Hepatocyte (in vitro differentiated cells): ENCODE data around the gene ZNF469. TPM values are rescaled to one million over a fixed set of nuclear protein-coding genes. Genes with fewer than 3 reads are reported as not detected.

Experiments used
- DNase-seq: peaks from one replicate; pipeline ENCODE4 v3.0.0-alpha.2; 2016; ENCODE audit warnings: low spot score
- H2AFZ ChIP-seq: fragments of 200-600 bp; sonication (generic); 2 replicates; pipeline ENCODE4 v1.6.0; 2016; ENCODE audit warnings: antibody characterized with exemption, mild to moderate bottlenecking
- H3K27ac ChIP-seq: fragments of 200-600 bp; sonication (generic); 2 replicates; pipeline ENCODE4 v1.5.1; 2016; ENCODE audit warnings: mild to moderate bottlenecking
- H3K27me3 ChIP-seq: fragments of 200-600 bp; sonication (generic); 2 replicates; pipeline ENCODE4 v1.6.1; 2016
- H3K36me3 ChIP-seq: fragments of 200-600 bp; sonication (generic); replicated peaks from 2 replicates; pipeline ENCODE4 v1.5.1; 2016; ENCODE audit warnings: low read depth; ENCODE audit not compliant: insufficient read depth
- H3K4me1 ChIP-seq: fragments of 200-600 bp; sonication (generic); 2 replicates; pipeline ENCODE4 v1.5.1; 2016; ENCODE audit warnings: mild to moderate bottlenecking, moderate library complexity; ENCODE audit not compliant: insufficient read depth
- H3K4me2 ChIP-seq: fragments of 200-600 bp; sonication (generic); 2 replicates; pipeline ENCODE4 v1.6.0; 2016
- H3K4me3 ChIP-seq: fragments of 200-600 bp; sonication (generic); 2 replicates; pipeline ENCODE4 v1.5.1; 2016; ENCODE audit warnings: mild to moderate bottlenecking
- H3K79me2 ChIP-seq: fragments of 200-600 bp; sonication (generic); 2 replicates; pipeline ENCODE4 v1.6.0; 2017; ENCODE audit warnings: mild to moderate bottlenecking
- H3K9me2 ChIP-seq: fragments of 200-600 bp; sonication (generic); replicated peaks from 2 replicates; pipeline ENCODE4 v1.6.0; 2017; ENCODE audit warnings: mild to moderate bottlenecking; ENCODE audit not compliant: insufficient read depth
- H3K9me3 ChIP-seq: fragments of 200-600 bp; sonication (generic); 2 replicates; pipeline ENCODE4 v1.5.1; 2016; ENCODE audit warnings: low read depth, mild to moderate bottlenecking
- H4K20me1 ChIP-seq: fragments of 200-600 bp; sonication (generic); 2 replicates; pipeline ENCODE4 v1.6.0; 2016; ENCODE audit warnings: mild to moderate bottlenecking; ENCODE audit not compliant: insufficient read depth, poor library complexity, severe bottlenecking
- CTCF ChIP-seq: fragments of 200-600 bp; sonication (generic); IDR thresholded peaks from 2 replicates; pipeline ENCODE4 v1.5.1; 2016; ENCODE audit warnings: antibody characterized with exemption, mild to moderate bottlenecking; ENCODE audit not compliant: poor library complexity
- EZH2 ChIP-seq: fragments of 200-600 bp; sonication (generic); IDR thresholded peaks from 2 replicates; pipeline ENCODE4 v1.6.1; 2016; ENCODE audit warnings: antibody characterized with exemption, mild to moderate bottlenecking, borderline replicate concordance
- EZH2phosphoT487 ChIP-seq: fragments of 200-600 bp; sonication (generic); IDR thresholded peaks from one replicate; pipeline ENCODE4 v1.6.1; 2018; ENCODE audit warnings: antibody characterized with exemption, mild to moderate bottlenecking, low read depth, moderate library complexity; ENCODE audit not compliant: unreplicated experiment, severe bottlenecking
- WGBS: methylation state at CpG from one replicate; pipeline ENCODE4 v1.1.6; 2016; ENCODE audit warnings: low lambda C conversion rate; ENCODE audit errors: missing lambda C conversion rate; 5-methylcytosine and 5-hydroxymethylcytosine counted together
- polyA plus RNA-seq: library from polyadenylated mRNA; unstranded; fragments of >200 nt; fragmentation: Nextera tagmentation; extraction: Ambion mirVana; gene quantifications from 2 replicates; pipeline ENCODE4 v1.2.1, GENCODE V29; 2016
- total RNA-seq: library from RNA; depleted of rRNA; stranded (reverse); fragments of >200 nt; gene quantifications from 2 replicates; pipeline ENCODE4 v1.2.3, GENCODE V29; 2014

ZNF469 gene
- total and polyA plus RNA-seq, 2 experiments from 2014 or later, result 1.0 to 1.3 TPM

GRCh38 chr16:88378836-88379693 is 3.7 kb upstream of the ZNF469 start:
- Histone ChIP-seq H3K4me1 (peaks cover 4% of the 10 kb centered on the region), H4K20me1 (no peaks in the 10 kb centered on the region), H3K36me3 (no peaks in the 10 kb centered on the region), H3K27me3 (peaks cover 16% of the 10 kb centered on the region), H3K9me2 (no peaks in the 10 kb centered on the region), H3K9me3 (no peaks in the 10 kb centered on the region), H3K4me2 (no peak overlapping the region), H3K4me3 (no peak overlapping the region), H3K79me2 (no peaks in the 10 kb centered on the region), H3K27ac (no peak overlapping the region), H2AFZ (no peak overlapping the region)
- TF ChIP-seq EZH2phosphoT487, result no peak
- TF ChIP-seq CTCF, result no peak
- no peak for TF ChIP-seq EZH2
- DNase-seq, result no peak
- WGBS, result 94% methylated on average over 25 of the region's 25 CpGs

GRCh38 chr16:88379694-88380040 is 3.1 kb upstream of the ZNF469 start:
- Histone ChIP-seq H2AFZ (no peak overlapping the region), H3K4me3 (no peak overlapping the region), H3K9me2 (no peaks in the 10 kb centered on the region), H3K27me3 (peaks cover 22% of the 10 kb centered on the region), H4K20me1 (no peaks in the 10 kb centered on the region), H3K4me2 (no peak overlapping the region), H3K27ac (no peak overlapping the region), H3K79me2 (no peaks in the 10 kb centered on the region), H3K36me3 (no peaks in the 10 kb centered on the region), H3K9me3 (no peaks in the 10 kb centered on the region), H3K4me1 (peaks cover 4% of the 10 kb centered on the region)
- no peak for TF ChIP-seq CTCF
- no peak for TF ChIP-seq EZH2
- no peak for TF ChIP-seq EZH2phosphoT487
- no peak for DNase-seq
- WGBS, result 85% methylated on average over 8 of the region's 8 CpGs

GRCh38 chr16:88380099-88380498 is 2.7 kb upstream of the ZNF469 start:
- WGBS, result over 99% methylated on average over 7 of the region's 7 CpGs

More at GRCh38 chr16:88380099-88380498, 2.7 kb upstream of the ZNF469 start:
- H3K9me2 ChIP-seq, result no peaks in the 10 kb centered on the region
- H3K36me3 ChIP-seq, result no peaks in the 10 kb centered on the region
- H3K4me1 ChIP-seq, result peaks cover 4% of the 10 kb centered on the region
- peaks cover 25% of the 10 kb centered on the region for H3K27me3 ChIP-seq
- H3K79me2 ChIP-seq, result no peaks in the 10 kb centered on the region
- no peak overlapping the region for H3K27ac ChIP-seq
- H4K20me1 ChIP-seq, result no peaks in the 10 kb centered on the region
- no peak for DNase-seq
- no peak overlapping the region for H2AFZ ChIP-seq
- TF ChIP-seq CTCF (no peak), EZH2 (no peak), EZH2phosphoT487 (no peak)
- no peak overlapping the region for H3K4me2 ChIP-seq
- H3K4me3 ChIP-seq, result no peak overlapping the region
- H3K9me3 ChIP-seq, result no peaks in the 10 kb centered on the region
